ENCODE data around the gene ENTPD2. TPM values are rescaled to one million over a fixed set of nuclear protein-coding genes. Genes with fewer than 3 reads are reported as not detected.

The ENTPD2 gene
- total RNA-seq, 2 donors from 2014 or later = 0.27 TPM; not detected in 1

DNA sequence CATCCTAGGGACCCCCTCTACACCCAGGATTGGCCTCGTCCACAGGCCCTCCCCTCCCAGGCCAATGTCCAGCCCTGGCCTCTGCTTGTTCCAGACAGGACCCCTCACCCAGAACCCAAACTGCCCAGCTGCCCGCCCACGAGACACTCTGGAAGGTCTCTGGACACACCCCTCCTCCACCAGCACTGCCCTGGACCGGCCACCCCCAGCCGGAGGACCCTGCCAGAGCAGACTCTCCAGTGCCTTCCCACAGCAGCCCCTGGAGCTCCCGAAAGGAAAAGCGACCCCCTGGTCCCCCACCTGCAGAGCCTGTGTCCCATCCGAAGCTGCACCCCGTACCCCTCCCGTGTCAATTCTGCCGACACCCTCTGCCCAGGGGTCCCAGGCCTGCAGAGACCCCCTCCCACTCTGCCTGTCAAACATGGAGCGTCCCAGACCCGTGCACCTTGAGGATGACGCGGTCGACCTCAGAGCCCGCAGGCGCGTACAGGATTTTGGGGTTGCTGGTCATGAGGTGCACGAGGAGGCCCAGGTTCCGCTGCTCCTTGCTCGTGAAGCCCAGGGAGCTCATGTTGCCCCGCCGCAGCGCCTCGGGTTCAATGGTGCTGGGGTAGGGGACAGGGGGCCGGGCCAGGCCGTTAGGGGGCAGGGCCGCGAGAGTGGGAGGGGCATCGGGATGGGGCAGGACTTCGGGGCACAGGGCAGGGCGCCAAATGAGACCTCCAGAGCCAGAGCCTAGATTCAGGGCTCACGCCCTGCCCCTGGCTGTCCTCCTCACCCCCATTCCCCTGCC, 33.8 kb downstream of the ENTPD2 start:
- DNase-seq (ENCODE audit: low spot score in 2 of 2) (no peak), ATAC-seq (no peak)
- no peaks in the 10 kb centered on the region for H3K36me3 Mint-ChIP-seq
- no peak overlapping the region for H3K27ac Mint-ChIP-seq
- no peaks in the 10 kb centered on the region for H3K9me3 Mint-ChIP-seq

DNA sequence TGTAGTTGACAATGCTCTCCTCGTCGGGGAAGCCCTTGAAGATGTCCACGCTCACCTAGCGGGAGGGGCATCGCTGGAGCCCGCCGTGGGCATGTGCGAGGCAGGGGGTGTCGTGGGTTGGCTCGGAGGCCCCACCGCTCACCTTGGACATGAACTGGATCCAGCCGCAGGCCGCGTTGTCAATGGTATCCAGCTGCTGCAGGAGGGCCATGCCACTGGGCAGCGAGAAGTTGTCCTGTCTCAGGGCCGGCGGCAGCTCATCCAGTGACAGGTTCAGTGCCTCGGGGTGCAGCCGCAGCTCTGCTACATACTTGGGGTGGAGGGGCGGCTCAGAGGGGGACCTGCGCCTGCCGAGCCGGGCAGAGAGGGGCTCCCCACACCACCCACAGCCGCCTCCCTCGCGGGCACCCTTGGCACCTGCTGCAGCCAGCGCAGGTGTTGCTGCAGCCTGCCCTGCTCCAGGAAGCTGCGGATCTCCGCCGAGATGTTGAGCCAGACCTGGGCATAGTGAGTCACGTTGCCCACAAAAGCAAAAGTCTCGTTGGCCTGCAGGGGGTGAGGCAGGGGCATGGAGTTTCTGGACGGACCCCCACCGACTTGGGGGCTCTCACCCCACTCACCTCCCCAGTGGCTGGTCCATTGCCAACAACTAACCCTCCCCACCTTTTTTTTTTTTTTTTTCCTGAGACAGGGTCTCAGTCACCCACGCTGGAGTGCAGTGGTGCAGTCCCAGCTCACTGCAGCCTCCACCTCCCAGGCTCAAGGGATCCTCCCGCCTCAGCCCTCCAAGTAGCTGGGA, 34.9 kb downstream of the ENTPD2 start:
- ATAC-seq = no peak
- H3K27ac Mint-ChIP-seq = no peak overlapping the region
- no peak for DNase-seq (ENCODE audit: low spot score in 2 of 2)
- no peaks in the 10 kb centered on the region for H3K9me3 Mint-ChIP-seq
- H3K36me3 Mint-ChIP-seq = no peaks in the 10 kb centered on the region

- Mint-ChIP-seq H3K36me3 (no peaks in the 10 kb centered on the region), H3K27ac (no peak overlapping the region), H3K9me3 (no peaks in the 10 kb centered on the region)
- ATAC-seq = no peak
- no peak for DNase-seq (ENCODE audit: low spot score in 2 of 2)
These were observed 35.9 kb downstream of the ENTPD2 start for GRCh38 chr9:137017791-137018497.

DNA sequence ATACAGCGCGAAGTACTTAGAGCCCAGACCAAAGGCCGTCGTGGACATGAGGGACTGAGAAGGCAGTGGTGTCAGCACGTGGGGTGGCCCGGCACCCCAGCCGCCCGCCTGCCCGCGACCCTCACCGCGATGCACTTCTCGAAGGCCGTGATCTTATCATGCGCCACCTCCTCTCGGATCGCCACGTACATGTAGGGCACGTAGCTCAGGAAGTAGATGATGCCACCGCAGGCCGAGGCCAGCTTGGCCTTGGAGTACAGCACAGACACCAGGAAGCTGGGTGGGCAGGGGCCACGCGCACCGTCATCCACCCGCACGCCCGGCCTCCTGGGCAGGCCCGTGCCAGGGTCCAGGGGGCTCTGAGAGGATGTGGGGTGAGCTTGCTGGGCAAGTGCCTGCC, 36.8 kb downstream of the ENTPD2 start:
- Mint-ChIP-seq H3K9me3 (no peaks in the 10 kb centered on the region), H3K27ac (no peak overlapping the region), H3K36me3 (no peaks in the 10 kb centered on the region)
- ATAC-seq (no peak), DNase-seq (ENCODE audit: low spot score in 2 of 2) (no peak)

DNA sequence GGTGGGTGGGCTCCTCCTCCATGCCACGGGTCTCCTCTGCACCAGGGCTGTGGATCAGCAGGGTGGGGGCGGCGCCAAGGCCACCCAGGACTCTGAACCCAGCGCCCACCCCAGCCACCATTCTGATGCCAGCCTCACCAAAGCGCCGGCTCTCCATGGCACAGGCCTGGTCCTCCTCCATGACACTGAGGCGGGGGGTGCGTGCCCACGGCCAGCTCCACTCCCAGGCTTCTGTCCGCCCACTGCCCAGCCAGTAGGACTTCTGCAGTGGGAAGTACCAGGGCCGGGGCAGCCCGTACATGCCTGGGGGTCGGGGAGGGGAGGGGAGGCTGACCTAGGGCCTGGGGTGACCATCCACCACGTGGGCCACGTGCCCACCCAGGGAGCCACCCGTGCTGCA, 37.4 kb downstream of the ENTPD2 start:
- Mint-ChIP-seq H3K9me3 (no peaks in the 10 kb centered on the region), H3K27ac (no peak overlapping the region), H3K36me3 (no peaks in the 10 kb centered on the region)
- no peak for ATAC-seq
- no peak for DNase-seq (ENCODE audit: low spot score in 2 of 2)

DNA sequence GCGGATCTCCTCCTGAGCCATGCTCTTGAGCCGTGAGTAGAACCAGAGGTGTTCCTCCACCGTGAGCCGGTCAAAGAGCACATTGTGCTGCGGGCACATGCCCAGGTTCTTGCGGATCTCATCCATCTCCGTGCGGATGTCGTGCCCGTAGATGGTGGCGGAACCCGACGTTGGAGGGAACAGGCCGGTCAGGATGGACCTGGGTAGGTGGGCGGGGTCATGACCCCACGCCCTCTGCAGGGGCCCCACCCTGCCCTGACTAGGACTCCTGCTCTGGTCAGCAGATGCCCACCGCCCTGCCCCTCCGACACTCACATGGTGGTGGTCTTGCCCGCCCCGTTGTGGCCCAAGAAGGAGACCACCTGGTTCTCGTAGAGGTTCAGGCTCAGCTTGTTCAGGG, 37.9 kb downstream of the ENTPD2 start:
- no peak for ATAC-seq
- H3K36me3 Mint-ChIP-seq = no peaks in the 10 kb centered on the region
- no peak for DNase-seq (ENCODE audit: low spot score in 2 of 2)
- no peaks in the 10 kb centered on the region for H3K9me3 Mint-ChIP-seq
- no peak overlapping the region for H3K27ac Mint-ChIP-seq

DNA sequence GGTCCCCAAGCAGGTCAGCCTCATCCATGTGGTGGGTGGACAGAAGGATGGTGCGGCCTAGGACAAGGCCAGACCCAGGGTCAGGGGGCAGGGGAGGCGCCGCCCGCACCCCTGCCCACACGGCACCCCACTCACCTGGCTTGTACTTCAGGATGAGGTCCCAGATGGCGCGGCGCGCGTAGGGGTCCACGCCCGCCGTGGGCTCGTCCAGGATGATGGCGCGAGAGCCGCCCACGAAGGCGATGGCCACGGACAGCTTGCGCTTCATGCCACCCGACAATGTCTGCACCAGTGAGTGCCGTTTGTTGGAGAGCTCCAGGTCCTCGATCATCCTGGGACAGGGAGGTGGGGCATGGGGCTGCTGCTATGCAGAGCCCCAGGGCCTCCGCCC, 38.3 kb downstream of the ENTPD2 start:
- ATAC-seq (no peak), DNase-seq (ENCODE audit: low spot score in 2 of 2) (no peak)
- Mint-ChIP-seq H3K27ac (no peak overlapping the region), H3K36me3 (no peaks in the 10 kb centered on the region), H3K9me3 (no peaks in the 10 kb centered on the region)

DNA sequence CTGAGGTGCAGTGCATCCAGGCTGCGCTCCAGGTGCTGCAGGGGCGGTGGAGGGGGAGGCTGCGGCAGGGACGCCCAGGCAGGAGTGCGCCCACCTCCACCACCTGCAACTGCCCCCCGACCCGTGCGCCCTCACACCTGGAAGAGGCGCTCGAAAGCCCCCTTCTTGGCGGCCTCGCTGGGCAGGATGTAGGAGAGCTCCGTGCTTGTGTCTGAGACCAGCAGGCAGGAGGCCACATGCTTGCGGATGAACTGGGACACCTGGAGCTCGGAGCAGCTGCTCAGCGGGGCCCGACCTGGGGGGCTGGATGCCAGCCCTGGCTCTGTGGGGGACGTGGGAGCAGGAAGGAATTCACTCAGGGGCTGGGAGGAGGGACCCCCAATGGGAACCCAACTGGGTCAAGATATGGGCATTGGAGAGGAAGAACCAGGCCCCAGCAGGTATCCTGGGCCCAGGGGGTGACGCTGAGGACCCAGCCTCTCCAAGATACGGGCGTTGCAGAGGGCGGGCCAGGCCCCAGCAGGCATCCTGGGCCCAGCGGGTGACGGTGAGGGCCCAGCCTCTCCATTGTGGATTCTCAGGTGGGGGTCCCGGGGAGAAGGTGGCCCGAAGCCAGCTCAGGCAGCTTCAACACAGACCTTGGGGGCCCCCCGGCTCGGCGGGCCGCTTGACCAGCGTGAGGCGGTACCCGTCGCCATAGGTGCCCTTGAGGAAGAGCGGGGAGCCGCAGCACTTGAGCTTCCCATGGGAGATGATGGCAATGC, 38.9 kb downstream of the ENTPD2 start:
- H3K36me3 Mint-ChIP-seq = no peaks in the 10 kb centered on the region
- DNase-seq (ENCODE audit: low spot score in 2 of 2) (no peak), ATAC-seq (no peak)
- H3K27ac Mint-ChIP-seq = no peak overlapping the region
- H3K9me3 Mint-ChIP-seq = no peaks in the 10 kb centered on the region

- DNase-seq (ENCODE audit: low spot score in 2 of 2) (no peak), ATAC-seq (no peak)
- no peak overlapping the region for H3K27ac Mint-ChIP-seq
- no peaks in the 10 kb centered on the region for H3K9me3 Mint-ChIP-seq
- no peaks in the 10 kb centered on the region for H3K36me3 Mint-ChIP-seq
These were observed 39.7 kb downstream of the ENTPD2 start for GRCh38 chr9:137014166-137014565.

- Mint-ChIP-seq H3K36me3 (no peaks in the 10 kb centered on the region), H3K9me3 (no peaks in the 10 kb centered on the region), H3K27ac (no peak overlapping the region)
- DNase-seq (ENCODE audit: low spot score in 2 of 2) (no peak), ATAC-seq (no peak)
These were observed 40.3 kb downstream of the ENTPD2 start for GRCh38 chr9:137013571-137013940.

GRCh38 chr9:137012694-137013570, 40.9 kb downstream of the ENTPD2 start:
- Mint-ChIP-seq H3K36me3 (no peaks in the 10 kb centered on the region), H3K27ac (no peak overlapping the region)
- ATAC-seq = no peak

DNA sequence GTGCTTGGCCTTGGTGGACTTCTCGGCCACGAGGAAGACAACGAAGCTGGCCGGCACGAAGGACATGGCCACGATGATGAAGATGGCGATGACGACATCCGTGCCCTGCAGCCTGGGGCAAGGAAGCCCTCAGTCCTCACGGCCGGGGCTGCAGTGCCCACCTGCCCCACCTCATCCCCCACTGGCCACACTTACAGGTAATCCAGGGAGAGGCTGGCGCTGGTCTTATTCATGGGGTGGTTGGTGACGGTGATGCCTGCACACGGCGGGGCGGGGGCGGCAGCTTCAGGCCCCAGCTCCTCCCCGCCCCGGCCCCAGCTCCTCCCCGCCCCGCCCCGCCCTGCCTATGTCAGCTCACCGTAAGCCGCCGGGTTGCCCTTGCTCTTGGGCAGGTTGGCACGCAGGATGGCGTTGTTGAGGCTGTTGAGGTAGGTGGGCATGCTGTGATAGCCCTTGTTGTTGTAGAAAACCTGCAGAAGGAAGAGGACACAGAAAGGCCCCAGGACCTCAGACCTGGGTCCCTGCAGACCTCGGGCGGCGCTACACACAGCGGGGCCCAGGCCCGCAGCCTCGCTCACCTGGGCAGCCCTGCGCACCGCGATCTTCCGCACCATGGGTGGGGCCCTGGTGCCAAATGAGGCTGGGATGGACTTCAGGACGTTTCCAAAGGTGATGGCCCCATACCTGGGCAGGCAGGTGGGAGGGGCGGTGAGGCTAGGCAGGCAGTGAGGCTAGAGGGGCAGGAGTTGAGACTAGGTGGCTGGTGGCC, 41.8 kb downstream of the ENTPD2 start:
- H3K9me3 Mint-ChIP-seq = no peaks in the 10 kb centered on the region
- H3K36me3 Mint-ChIP-seq = no peaks in the 10 kb centered on the region
- ATAC-seq (no peak), DNase-seq (ENCODE audit: low spot score in 2 of 2) (no peak)
- no peak overlapping the region for H3K27ac Mint-ChIP-seq

More at GRCh38 chr9:137012694-137013570, 40.9 kb downstream of the ENTPD2 start:
- DNase-seq (ENCODE audit: low spot score in 2 of 2) = no peak
- H3K9me3 Mint-ChIP-seq = no peaks in the 10 kb centered on the region

DNA sequence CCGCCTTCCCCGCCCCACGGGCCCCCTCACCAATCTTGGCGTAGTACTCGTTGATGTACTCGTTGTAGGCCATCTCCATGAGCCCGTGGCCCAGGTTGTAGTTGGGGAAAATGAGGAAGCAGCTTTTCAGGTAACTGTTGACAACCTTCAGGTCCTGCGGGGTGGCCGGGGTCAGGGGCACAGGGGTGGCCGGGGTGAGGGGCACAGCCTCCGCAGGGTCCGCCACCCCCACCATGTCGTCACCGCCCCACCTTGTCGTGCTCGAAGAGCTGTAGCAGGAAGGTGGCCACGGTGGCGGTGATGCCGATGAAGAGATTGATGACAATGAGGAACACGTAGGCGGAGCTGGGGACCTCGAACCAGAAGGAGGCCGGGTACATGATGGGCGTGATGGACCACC, 42.7 kb downstream of the ENTPD2 start:
- no peaks in the 10 kb centered on the region for H3K9me3 Mint-ChIP-seq
- DNase-seq (ENCODE audit: low spot score in 2 of 2) (no peak), ATAC-seq (no peak)
- H3K27ac Mint-ChIP-seq = no peak overlapping the region
- H3K36me3 Mint-ChIP-seq = no peaks in the 10 kb centered on the region

GRCh38 chr9:137009938-137010732, 43.7 kb downstream of the ENTPD2 start:
- DNase-seq (ENCODE audit: low spot score in 2 of 2) = no peak
- no peak overlapping the region for H3K27ac Mint-ChIP-seq
- no peaks in the 10 kb centered on the region for H3K36me3 Mint-ChIP-seq
- H3K9me3 Mint-ChIP-seq = no peaks in the 10 kb centered on the region
- ATAC-seq = no peak

GRCh38 chr9:137009217-137009616, 44.6 kb downstream of the ENTPD2 start:
- ATAC-seq (no peak), DNase-seq (ENCODE audit: low spot score in 2 of 2) (no peak)
- Mint-ChIP-seq H3K36me3 (no peaks in the 10 kb centered on the region), H3K9me3 (no peaks in the 10 kb centered on the region), H3K27ac (no peak overlapping the region)
